Pancreas (tissue), 10 donors: Measurements from ENCODE around the gene IFNA21. TPM values are rescaled to one million over a fixed set of nuclear protein-coding genes. Genes with fewer than 3 reads are reported as not detected.
"Not testable (repeated sequence)": the region's sequence is repeated elsewhere in the genome, so short reads cannot be mapped to it uniquely, and the experiment has no call there.

Experiments used
- ATAC-seq, 4 donors: fragments of 200-7000 bp; cut with Tn5 transposase; one replicate each; pipeline versions ENCODE4 v1.8.0 to v1.9.1; 2020; ENCODE audit warnings: mild to moderate bottlenecking in 4 of 4, moderate library complexity in 4 of 4
- DNase-seq, 6 donors: peaks; one replicate each; pipeline ENCODE4 v3.0.0-alpha.2; 2020
- FAIRE-seq: peaks from 2 replicates; lab custom pipeline; 2012; peaks lifted over from hg19 to GRCh38; lab: Jason Lieb, UNC
- H3K27ac ChIP-seq, 4 donors: fragments of 200-600 bp; sonication (generic); 1 replicate in 3 of 4; 2 replicates in 1 of 4; pipeline versions ENCODE4 v1.5.0 to v1.8.0; 2020
- H3K27me3 ChIP-seq, 4 donors: fragments of 200-600 bp; one replicate each; pipeline ENCODE4 v1.8.0; 2021
- H3K36me3 ChIP-seq, 3 donors: fragments of 200-600 bp; sonication (generic) in 1 of 3; one replicate each; pipeline versions ENCODE4 v1.5.0 to v1.8.0; 2020 to 2021
- H3K4me1 ChIP-seq, 3 donors: fragments of 200-600 bp; one replicate each; pipeline ENCODE4 v1.8.0; 2021
- H3K4me3 ChIP-seq, 4 donors: fragments of 200-600 bp; sonication (generic) in 2 of 4; one replicate each; pipeline versions ENCODE4 v1.5.0 to v1.8.0; 2020 to 2021
- H3K9me3 ChIP-seq, 4 donors: fragments of 200-600 bp; one replicate each; pipeline ENCODE4 v1.8.0; 2021
- WGBS, 2 donors: extraction: QIAGEN DNeasy Blood & Tissue Kit; methylation state at CpG; one replicate each; pipeline ENCODE4 v1.1.7; 2013; 5-methylcytosine and 5-hydroxymethylcytosine counted together
- intact Hi-C, 3 donors: fragments of 100-400 bp; cut with DNase I; formaldehyde crosslinking; loops; one replicate each; pipeline versions ENCODE4 v1.11.1 to v1.14.2; 2022
- polyA plus RNA-seq, 2 donors: library from polyadenylated mRNA; stranded (reverse); fragments of 200-250 nt; gene quantifications; one replicate each; pipeline ENCODE4 v1.2.3, GENCODE V29; 2013
- total RNA-seq, 6 donors: library from RNA; stranded (reverse); fragmentation: NEBNext Ultra II Directional in 4 of 6; extraction: Animal tissue kit (Norgen Biotek cat#: 25700) in 4 of 6; gene quantifications; one replicate each; pipeline versions ENCODE4 v1.2.1 to v1.2.4, GENCODE V29; 2021 to 2023
- TF ChIP-seq, protein P1 (sequence below), 4 donors: fragments of 200-600 bp; sonication (generic) in 3 of 4; IDR thresholded peaks; one replicate each; pipeline versions ENCODE4 v1.5.0 to v1.8.0; 2021; ENCODE audit warnings: antibody characterized with exemption in 4 of 4
- donor health status: healthy with polysubstance abuse.
- donor health status: DM: no; HTN: no; CAD: no; lungs with moderate emphysema.
- donor health status: DM: no; HTN: no; CAD: no.
- donor health status: control.
- donor health status: control.
- donor health status: Bipolar disorder and iron deficiency.
- donor health status: DM: yes; HTN: yes; CAD: no.
- donor health status: DM: no; HTN: no; CAD: no.
- donor health status: DM: no; HTN: no; CAD: no.
- donor health status: DM: yes; HTN: yes; CAD: no.

Gene IFNA21
- total and polyA plus RNA-seq, 8 donors: not detected

DNA sequence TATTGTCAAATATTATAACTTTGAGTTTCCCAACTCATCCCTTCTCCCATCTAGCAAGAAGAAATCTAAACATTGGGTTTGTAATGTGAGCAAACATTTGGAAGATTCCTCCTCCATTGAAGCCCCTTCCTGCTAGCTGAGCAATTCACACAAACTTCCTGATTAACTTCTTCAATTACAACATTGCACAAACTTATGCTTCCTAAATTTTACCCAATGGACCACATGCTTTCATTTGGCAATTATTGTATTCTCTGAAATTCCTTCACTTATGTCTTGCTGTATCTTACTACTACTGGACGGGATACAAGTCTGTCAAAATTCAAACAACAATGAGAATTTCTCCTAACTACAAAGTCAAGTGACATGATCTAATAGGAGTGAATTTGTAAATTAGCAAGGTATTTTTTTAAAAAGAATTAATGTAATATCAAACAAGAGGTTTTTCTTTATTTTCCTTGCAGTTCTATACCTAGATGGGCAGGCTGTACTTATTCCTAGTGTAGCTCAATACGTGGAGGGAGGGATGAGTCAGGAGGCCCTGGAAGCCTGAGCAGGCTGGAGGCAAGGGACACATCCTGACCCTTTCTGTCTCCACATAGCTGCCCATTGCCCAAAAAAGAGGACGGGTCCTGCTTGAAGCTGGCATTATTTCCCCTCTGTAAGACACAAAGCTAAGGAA, 13.0 kb downstream of the IFNA21 start:
- FAIRE-seq (no peak), DNase-seq (no peak), ATAC-seq (no peak)
- TF ChIP-seq, protein P1, sequence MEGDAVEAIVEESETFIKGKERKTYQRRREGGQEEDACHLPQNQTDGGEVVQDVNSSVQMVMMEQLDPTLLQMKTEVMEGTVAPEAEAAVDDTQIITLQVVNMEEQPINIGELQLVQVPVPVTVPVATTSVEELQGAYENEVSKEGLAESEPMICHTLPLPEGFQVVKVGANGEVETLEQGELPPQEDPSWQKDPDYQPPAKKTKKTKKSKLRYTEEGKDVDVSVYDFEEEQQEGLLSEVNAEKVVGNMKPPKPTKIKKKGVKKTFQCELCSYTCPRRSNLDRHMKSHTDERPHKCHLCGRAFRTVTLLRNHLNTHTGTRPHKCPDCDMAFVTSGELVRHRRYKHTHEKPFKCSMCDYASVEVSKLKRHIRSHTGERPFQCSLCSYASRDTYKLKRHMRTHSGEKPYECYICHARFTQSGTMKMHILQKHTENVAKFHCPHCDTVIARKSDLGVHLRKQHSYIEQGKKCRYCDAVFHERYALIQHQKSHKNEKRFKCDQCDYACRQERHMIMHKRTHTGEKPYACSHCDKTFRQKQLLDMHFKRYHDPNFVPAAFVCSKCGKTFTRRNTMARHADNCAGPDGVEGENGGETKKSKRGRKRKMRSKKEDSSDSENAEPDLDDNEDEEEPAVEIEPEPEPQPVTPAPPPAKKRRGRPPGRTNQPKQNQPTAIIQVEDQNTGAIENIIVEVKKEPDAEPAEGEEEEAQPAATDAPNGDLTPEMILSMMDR (IDR thresholded peaks at IDR 0.05): no peak
- no peak overlapping the region for H3K4me3 ChIP-seq
- intact Hi-C loops: no loop called here
- no peaks in the 10 kb centered on the region for H3K4me1 ChIP-seq
- no peak overlapping the region for H3K27ac ChIP-seq
- H3K36me3 ChIP-seq: no peaks in the 10 kb centered on the region
- 31 to 40% methylated on average over 3 of the region's 3 CpGs for WGBS, 2 donors
- H3K27me3 ChIP-seq: no peaks in the 10 kb centered on the region
- H3K9me3 ChIP-seq: no peaks in the 10 kb centered on the region

GRCh38 chr9:21144603-21145002, 21.9 kb downstream of the IFNA21 start:
- TF ChIP-seq, protein P1 (IDR thresholded peaks at IDR 0.05): no peak
- H3K36me3 ChIP-seq: no peaks in the 10 kb centered on the region
- no peak for DNase-seq
- H3K9me3 ChIP-seq: no peaks in the 10 kb centered on the region
- no peaks in the 10 kb centered on the region for H3K4me1 ChIP-seq
- H3K27me3 ChIP-seq: no peaks in the 10 kb centered on the region
- no peak overlapping the region for H3K27ac ChIP-seq
- 44 to 63% methylated on average over 1 of the region's 1 CpG for WGBS, 2 donors
- intact Hi-C loops: no loop called here
- FAIRE-seq: no peak
- no peak overlapping the region for H3K4me3 ChIP-seq
- no peak for ATAC-seq

- H3K36me3 ChIP-seq: no peaks in the 10 kb centered on the region
- intact Hi-C loops: no loop called here
- no peaks in the 10 kb centered on the region for H3K4me1 ChIP-seq
- H3K27me3 ChIP-seq: no peaks in the 10 kb centered on the region
- FAIRE-seq: no peak
- TF ChIP-seq, protein P1 (IDR thresholded peaks at IDR 0.05): no peak
- no peak within 1 kb of the TSS for H3K27ac ChIP-seq
- H3K9me3 ChIP-seq: no peaks in the 10 kb centered on the region
- no peak within 1 kb of the TSS for H3K4me3 ChIP-seq
- DNase-seq: no peak
- no peak for ATAC-seq
- 5 to 15% methylated on average over 1 of the region's 1 CpG for WGBS, 2 donors
These were observed 25.0 kb downstream of the IFNA21 start, which contains the start of gene IFNW1 for GRCh38 chr9:21141427-21141882. Gene IFNW1, minus strand, starts transcription at chr9:21141832. Its CDS starts 262 bp downstream, at chr9:21141570.

DNA sequence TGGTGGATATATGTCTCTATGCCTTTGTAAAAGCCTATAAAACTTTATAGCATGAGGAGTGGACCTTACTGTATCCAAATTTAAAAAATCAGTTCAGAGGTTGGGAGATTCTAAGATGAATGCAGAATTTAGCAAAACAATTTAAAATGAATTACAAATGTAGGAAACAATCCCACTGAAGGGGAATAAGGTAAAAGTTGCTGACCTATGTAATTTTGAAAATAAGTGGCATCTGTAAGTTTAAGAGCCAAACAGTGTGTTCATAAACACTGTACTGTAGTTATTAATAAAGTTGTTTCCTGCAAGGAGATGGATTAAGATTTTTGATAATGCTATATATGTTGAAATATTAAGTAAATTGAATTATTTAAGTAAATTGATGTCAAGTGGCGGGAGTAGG, 29.4 kb downstream of the IFNA21 start:
- intact Hi-C loops: no loop called here
- DNase-seq (no peak), ATAC-seq (no peak), FAIRE-seq (no peak)
- TF ChIP-seq, protein P1 (IDR thresholded peaks at IDR 0.05): no peak
- no peak overlapping the region for H3K4me3 ChIP-seq
- WGBS, 2 donors: 86 to 93% methylated on average over 1 of the region's 1 CpG
- no peak overlapping the region for H3K27ac ChIP-seq
- no peaks in the 10 kb centered on the region for H3K27me3 ChIP-seq
- H3K4me1 ChIP-seq: no peaks in the 10 kb centered on the region
- no peaks in the 10 kb centered on the region for H3K36me3 ChIP-seq
- H3K9me3 ChIP-seq: no peaks in the 10 kb centered on the region

- Histone ChIP-seq H3K9me3 (no peaks in the 10 kb centered on the region), H3K27ac (no peak overlapping the region), H3K36me3 (no peaks in the 10 kb centered on the region), H3K27me3 (no peaks in the 10 kb centered on the region), H3K4me3 (no peak overlapping the region), H3K4me1 (no peaks in the 10 kb centered on the region)
- no peak for FAIRE-seq
- no peak for ATAC-seq
- intact Hi-C loops: no loop called here
- no peak for DNase-seq
- 54 to 67% methylated on average over 3 of the region's 3 CpGs for WGBS, 2 donors
- TF ChIP-seq, protein P1 (IDR thresholded peaks at IDR 0.05): no peak
These were observed 30.7 kb downstream of the IFNA21 start for GRCh38 chr9:21135736-21136135.

DNA sequence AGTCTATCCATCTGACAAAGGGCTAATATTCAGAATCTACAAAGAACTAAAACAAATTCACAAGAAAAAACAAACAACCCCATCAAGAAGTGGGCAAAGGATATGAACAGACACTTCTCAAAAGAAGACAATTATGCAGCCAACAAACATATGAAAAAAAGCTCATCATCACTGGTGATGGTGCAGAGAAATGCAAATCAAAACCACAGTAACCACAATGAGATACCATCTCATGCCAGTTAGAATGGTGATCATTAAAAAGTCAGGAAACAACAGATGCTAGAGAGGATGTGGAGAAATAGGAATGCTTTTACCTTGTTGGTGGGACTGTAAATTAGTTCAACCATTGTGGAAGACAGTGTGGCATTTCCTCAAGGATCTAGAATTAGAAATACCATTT, 38.3 kb downstream of the IFNA21 start:
- FAIRE-seq: not testable (repeated sequence)

More for the DNA sequence above, 38.3 kb downstream of the IFNA21 start:
- intact Hi-C loops, H3K27ac ChIP-seq, ATAC-seq, H3K9me3 ChIP-seq, H3K27me3 ChIP-seq, H3K36me3 ChIP-seq, H3K4me1 ChIP-seq, DNase-seq, H3K4me3 ChIP-seq: not testable (repeated sequence)
